ENCODE data around the gene NCOA6.

DNA sequence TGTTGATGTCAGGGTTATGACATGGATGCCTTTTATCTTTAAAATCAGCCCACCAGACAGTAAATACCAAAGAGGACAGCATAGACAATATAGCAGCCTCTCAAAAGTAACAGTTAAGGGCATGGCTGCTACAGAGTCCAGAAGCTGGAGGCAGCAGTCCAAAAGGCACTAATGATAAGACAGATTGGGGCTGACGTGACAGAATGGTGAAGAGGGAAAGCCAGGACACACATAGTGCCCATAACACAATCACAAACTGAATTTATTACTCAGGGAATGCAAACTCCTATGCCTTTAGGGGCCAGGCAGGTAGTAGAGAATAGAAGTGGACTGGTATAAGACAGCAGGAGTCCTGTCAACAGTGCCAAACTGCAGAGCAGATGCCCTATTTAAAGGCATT, 80.6 kb downstream of the NCOA6 start:
- TF ChIP-seq CTCF (IDR thresholded peaks at IDR 0.05; ENCODE audit: poor library complexity, severe bottlenecking) (no peak), POLR2AphosphoS5 (IDR thresholded peaks at IDR 0.05) (no peak), EZH2 (IDR thresholded peaks at IDR 0.05; ENCODE audit: borderline replicate concordance, insufficient read depth, low read length, poor library complexity, severe bottlenecking) (no peak), RAD21 (conservative IDR thresholded peaks at IDR 0.05) (no peak)
